Measurements from ENCODE around the gene SLC6A11.

SLC6A11 gene

DNA sequence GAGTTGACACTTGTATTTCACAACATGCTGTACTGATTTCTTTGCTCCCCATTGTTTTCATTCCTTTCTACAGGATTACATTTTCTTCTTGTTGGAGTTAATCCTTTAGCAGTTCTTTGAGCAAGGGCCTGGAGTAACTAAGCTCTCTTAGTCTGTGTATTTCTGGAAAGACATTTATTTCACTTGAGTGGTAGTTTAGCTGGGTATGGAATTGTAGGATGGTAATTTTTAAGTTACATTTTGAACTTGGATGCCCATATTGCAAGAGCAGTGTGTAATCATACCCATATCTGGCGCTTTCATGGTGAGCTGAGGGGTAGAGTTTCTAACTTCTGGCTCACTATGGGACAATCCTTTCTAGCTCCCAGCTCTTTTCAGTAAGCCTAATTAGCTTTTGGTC is 74.6 kb downstream of the SLC6A11 start:
- DNase-seq = no peak

- DNase-seq = no peak
These were observed 76.6 kb downstream of the SLC6A11 start for GRCh38 chr3:10892622-10893021.

- no peak for DNase-seq
These were observed 85.4 kb downstream of the SLC6A11 start for GRCh38 chr3:10901296-10901945.

- DNase-seq = no peak
These were observed 91.2 kb downstream of the SLC6A11 start for GRCh38 chr3:10907262-10907661.

DNA sequence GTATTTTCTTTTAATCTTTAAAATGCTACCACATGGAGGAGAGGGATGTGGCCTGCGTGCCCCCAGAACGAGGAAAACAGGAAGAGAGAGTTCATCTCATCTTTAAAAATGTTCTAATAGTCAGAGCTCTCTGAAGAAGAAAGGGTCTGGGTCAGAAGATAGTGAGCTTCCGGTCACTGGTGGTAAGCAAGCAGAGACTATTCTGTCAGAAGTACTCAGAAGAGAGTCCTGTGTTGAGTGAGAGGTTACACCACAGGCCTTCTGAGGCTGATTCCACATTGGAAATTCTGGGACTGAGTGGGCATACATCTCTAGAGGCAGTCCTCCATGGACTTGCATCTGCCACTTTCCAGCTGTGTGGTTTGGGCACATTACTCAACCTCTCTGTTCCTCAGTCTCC is 94.3 kb downstream of the SLC6A11 start:
- DNase-seq = no peak

DNA sequence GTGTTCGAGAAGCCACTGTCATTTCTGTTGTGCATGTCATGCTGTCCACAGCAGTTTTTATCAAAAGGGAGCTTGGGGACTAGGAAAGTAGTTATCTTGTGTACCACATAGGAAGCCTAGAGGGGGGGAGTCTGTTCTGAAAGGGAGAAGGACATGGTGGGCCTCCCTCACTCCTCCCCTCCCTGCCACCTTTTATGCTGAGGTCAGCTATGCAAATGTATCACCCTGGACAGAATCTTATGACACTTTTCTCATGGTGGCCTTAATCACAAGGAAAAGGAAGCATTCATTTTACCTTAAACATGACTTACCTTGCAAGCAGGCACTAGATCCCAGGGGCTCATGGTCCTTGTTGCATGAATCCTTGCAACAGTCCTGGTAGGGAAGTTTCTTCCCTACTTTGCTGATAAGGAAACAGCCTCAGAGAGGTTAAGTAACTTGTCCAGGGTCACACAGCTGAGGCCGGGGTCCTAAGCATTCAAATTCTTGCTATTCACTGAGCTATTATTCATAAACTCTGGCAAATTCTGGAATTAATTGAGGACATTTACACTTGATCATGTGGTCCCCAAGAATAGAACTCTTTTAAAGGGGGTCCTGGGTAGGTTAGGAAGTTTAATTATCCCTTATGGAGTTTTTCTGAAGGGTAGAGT is 95.4 kb downstream of the SLC6A11 start:
- DNase-seq = no peak

GRCh38 chr3:10912786-10913185 is 96.8 kb downstream of the SLC6A11 start:
- no peak for DNase-seq

DNA sequence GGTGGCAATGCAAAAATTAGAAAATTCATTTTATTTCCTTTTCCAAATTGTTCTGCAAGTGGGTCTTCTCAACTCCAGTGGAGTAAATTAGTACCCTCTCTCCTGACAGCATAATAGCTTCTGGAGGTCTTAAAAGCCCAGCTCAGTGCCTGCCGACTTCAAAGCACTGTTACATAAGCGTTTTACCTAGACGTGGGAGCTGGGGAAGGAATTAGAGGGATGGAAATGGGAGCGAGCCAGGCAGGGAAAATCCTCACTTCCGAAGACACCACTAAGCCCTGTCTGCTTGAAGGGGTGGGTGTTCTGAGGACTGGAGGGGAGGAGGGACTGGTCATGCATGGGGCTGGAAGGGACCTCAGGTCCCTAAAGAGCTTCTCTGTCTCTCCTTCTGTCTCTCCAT is 99.3 kb downstream of the SLC6A11 start:
- no peak for DNase-seq

- DNase-seq = no peak
These were observed 101.1 kb downstream of the SLC6A11 start for GRCh38 chr3:10917176-10917575.

DNA sequence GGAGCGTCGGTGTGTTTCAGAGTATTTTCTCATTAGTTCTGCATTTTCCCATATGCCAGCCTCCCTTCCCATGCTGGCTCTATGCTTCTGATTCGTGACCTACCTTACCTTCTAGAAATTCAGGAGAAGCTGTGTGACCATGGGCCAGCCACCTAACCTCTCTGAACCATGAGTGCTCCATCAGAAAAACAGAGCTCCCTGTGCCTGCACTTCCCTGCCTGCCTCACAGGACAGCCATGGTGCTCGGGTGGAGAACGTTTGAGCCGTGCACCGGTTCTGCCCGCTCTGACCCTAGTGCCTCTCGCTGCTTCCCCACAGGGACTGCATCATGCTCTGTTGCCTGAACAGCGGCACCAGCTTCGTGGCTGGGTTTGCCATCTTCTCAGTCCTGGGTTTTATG is 102.0 kb downstream of the SLC6A11 start:
- DNase-seq = no peak

DNA sequence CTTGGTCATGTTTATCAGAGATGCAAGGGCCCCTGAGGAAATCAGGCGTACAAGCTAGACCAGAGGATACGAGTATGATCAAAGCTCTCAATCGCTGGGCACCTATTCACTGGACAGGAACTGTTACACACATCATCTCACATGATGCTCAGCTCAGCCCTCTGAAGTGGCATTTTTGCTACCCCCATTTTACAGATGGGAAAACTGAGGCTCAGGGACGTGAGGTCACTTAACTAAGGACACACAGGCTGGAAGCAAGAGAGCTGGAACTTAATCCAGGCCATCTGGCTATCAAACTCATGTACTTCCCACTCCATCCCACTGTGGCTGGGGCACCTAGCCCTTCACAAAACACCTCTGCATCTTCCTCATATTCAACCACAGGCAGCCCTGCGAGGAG is 103.6 kb downstream of the SLC6A11 start:
- DNase-seq = no peak

GRCh38 chr3:10925436-10926255 is 109.6 kb downstream of the SLC6A11 start:
- no peak for DNase-seq

- no peak for DNase-seq
These were observed 110.3 kb downstream of the SLC6A11 start for GRCh38 chr3:10926256-10926810.

GRCh38 chr3:10926811-10927521 is 110.9 kb downstream of the SLC6A11 start:
- DNase-seq = no peak

DNA sequence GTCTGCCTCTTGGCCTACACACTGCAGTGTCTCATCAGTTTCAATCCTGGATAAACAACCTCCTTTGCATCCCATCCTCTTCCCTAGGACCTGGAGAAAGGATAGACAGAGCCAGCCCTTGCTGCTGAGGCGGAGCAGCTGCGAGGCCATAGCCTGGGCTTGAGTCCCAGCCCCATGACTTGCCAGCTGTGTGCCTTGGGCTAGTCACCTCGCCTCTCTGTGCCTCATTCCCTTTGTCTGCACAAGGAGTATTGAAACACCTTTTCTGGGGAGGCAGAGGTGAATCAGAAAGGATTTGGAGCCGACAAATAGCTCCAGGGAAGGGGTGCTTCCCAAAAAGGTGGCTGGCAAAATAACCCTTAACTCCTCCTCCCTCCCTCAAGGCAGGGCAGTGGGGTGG is 111.5 kb downstream of the SLC6A11 start:
- no peak for DNase-seq

- DNase-seq = no peak
These were observed 112.5 kb downstream of the SLC6A11 start for GRCh38 chr3:10928407-10928960.

GRCh38 chr3:10928961-10929471 is 113.0 kb downstream of the SLC6A11 start:
- DNase-seq = no peak

- DNase-seq = no peak
These were observed 114.1 kb downstream of the SLC6A11 start for GRCh38 chr3:10929978-10930665.

GRCh38 chr3:10930666-10931040 is 114.6 kb downstream of the SLC6A11 start:
- no peak for DNase-seq

- no peak for DNase-seq
These were observed 116.6 kb downstream of the SLC6A11 start for GRCh38 chr3:10932596-10932995.

- DNase-seq = no peak
These were observed 117.0 kb downstream of the SLC6A11 start for GRCh38 chr3:10933021-10933420.

DNA sequence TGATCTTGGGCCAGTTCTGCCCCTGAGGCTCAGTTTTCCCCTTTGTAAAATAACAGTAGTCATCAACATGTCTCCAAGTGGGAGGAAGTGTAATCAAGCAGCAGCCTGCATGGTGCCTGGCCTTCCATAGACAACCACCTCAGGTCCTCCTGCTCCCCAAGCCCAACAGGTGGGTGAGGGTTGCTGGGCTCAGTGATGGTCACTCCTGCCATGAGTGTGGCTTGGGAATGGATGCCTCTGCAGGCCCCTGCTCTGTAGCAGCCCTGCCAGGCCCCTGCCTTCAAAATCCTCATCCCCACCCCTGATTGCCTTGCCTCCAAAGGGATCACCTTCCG is 117.4 kb downstream of the SLC6A11 start:
- no peak for DNase-seq

All from SIG-M5 (cell line).